ENCODE data around the gene DPEP2. TPM values are rescaled to one million over a fixed set of nuclear protein-coding genes. Genes with fewer than 3 reads are reported as not detected.

The DPEP2 gene
- total and polyA plus RNA-seq, 10 of the 15 experiments (the other 5 are each of a cell fraction or from before 2014, with no cell fraction given) = 0.04 to 4.0 (median 2.1) TPM

DNA sequence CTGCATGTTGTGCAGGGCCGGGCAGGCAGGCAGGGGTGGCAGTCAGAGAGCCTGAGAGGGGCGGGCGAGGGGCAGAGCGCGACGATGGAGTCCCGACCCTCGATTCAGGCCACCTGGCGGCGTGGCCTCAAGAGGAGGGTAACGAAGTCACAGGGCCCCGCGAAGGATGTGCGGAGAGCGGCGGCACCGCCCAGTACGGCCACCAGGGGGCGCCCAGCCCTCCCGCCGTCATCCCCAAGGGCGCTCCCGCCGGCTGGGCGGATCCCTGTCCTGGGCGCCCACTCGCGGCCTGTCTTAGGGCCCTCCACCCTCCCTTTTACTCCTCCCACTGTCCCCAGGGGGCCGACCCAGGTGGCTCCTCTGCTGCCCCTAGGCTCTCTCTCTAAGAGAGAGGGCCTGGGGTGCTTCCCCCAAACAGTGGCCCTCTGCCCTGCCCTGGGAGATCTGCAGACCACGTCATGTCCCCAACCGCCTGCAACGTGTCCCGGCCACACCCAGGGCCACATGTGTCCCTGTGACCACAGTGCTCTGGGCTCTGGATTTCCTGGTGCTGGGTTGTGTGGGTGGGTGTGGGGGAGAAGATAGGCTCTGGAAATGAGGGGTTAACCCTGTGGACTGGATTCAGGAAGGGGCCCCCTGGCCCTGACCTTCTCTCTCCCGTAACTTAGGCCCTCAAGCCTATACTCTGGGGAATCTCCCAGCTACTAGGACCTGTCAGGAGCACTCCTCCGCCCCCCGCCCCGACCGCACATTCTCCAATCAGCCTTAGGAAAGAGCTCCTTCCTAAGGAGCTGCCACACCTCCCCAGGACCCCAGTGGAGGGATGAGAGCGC is 5.9 kb downstream of the DPEP2 start (continued):
- TF ChIP-seq TCF7 (IDR thresholded peaks at IDR 0.05; ENCODE audit: borderline replicate concordance) = no peak
- TF ChIP-seq NFYA (IDR thresholded peaks at IDR 0.05; ENCODE audit: borderline replicate concordance, low read depth, low read length) = no peak
- TF ChIP-seq BACH1 (IDR thresholded peaks at IDR 0.05; ENCODE audit: borderline replicate concordance) = peak; percentile 46; the same call in 1 of the 2 replicates
- TF ChIP-seq RELA (IDR thresholded peaks at IDR 0.05; ENCODE audit: borderline replicate concordance, partially characterized antibody) = no peak
- TF ChIP-seq, protein P1, sequence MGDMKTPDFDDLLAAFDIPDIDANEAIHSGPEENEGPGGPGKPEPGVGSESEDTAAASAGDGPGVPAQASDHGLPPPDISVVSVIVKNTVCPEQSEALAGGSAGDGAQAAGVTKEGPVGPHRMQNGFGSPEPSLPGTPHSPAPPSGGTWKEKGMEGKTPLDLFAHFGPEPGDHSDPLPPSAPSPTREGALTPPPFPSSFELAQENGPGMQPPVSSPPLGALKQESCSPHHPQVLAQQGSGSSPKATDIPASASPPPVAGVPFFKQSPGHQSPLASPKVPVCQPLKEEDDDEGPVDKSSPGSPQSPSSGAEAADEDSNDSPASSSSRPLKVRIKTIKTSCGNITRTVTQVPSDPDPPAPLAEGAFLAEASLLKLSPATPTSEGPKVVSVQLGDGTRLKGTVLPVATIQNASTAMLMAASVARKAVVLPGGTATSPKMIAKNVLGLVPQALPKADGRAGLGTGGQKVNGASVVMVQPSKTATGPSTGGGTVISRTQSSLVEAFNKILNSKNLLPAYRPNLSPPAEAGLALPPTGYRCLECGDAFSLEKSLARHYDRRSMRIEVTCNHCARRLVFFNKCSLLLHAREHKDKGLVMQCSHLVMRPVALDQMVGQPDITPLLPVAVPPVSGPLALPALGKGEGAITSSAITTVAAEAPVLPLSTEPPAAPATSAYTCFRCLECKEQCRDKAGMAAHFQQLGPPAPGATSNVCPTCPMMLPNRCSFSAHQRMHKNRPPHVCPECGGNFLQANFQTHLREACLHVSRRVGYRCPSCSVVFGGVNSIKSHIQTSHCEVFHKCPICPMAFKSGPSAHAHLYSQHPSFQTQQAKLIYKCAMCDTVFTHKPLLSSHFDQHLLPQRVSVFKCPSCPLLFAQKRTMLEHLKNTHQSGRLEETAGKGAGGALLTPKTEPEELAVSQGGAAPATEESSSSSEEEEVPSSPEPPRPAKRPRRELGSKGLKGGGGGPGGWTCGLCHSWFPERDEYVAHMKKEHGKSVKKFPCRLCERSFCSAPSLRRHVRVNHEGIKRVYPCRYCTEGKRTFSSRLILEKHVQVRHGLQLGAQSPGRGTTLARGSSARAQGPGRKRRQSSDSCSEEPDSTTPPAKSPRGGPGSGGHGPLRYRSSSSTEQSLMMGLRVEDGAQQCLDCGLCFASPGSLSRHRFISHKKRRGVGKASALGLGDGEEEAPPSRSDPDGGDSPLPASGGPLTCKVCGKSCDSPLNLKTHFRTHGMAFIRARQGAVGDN (IDR thresholded peaks at IDR 0.05) = peak; percentile 43; the same call in 1 of the 2 replicates
- TF ChIP-seq, protein P2, sequence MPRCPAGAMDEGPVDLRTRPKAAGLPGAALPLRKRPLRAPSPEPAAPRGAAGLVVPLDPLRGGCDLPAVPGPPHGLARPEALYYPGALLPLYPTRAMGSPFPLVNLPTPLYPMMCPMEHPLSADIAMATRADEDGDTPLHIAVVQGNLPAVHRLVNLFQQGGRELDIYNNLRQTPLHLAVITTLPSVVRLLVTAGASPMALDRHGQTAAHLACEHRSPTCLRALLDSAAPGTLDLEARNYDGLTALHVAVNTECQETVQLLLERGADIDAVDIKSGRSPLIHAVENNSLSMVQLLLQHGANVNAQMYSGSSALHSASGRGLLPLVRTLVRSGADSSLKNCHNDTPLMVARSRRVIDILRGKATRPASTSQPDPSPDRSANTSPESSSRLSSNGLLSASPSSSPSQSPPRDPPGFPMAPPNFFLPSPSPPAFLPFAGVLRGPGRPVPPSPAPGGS (IDR thresholded peaks at IDR 0.05; ENCODE audit: borderline replicate concordance, insufficient read depth, low read depth, low read length, poor library complexity, severe bottlenecking) = no peak
- TF ChIP-seq, protein P3, sequence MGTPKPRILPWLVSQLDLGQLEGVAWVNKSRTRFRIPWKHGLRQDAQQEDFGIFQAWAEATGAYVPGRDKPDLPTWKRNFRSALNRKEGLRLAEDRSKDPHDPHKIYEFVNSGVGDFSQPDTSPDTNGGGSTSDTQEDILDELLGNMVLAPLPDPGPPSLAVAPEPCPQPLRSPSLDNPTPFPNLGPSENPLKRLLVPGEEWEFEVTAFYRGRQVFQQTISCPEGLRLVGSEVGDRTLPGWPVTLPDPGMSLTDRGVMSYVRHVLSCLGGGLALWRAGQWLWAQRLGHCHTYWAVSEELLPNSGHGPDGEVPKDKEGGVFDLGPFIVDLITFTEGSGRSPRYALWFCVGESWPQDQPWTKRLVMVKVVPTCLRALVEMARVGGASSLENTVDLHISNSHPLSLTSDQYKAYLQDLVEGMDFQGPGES (IDR thresholded peaks at IDR 0.05) = no peak
- TF ChIP-seq NBN (IDR thresholded peaks at IDR 0.05) = peak; percentile 67; the same call in 1 of the 2 replicates
- TF ChIP-seq MYB (IDR thresholded peaks at IDR 0.05; ENCODE audit: borderline replicate concordance, low read depth, low read length) = no peak
- TF ChIP-seq NRF1 (conservative IDR thresholded peaks at IDR 0.05; ENCODE audit: low read depth, low read length) = no peak
- TF ChIP-seq KLF5 (IDR thresholded peaks at IDR 0.05; ENCODE audit: partially characterized antibody) = peak; percentile 33
- TF ChIP-seq KDM1A (IDR thresholded peaks at IDR 0.05; ENCODE audit: borderline replicate concordance) = no peak
- no peak for TF ChIP-seq SRF (IDR thresholded peaks at IDR 0.05; ENCODE audit: low read depth in 2 of 2, low read length in 2 of 2)
- peak; percentile 28 to 50; a peak in 3 of 4 replicates for TF ChIP-seq BHLHE40 (IDR thresholded peaks at IDR 0.05; ENCODE audit: borderline replicate concordance in 1 of 2, low read depth in 2 of 2, low read length in 1 of 2)
- TF ChIP-seq HDAC6 (IDR thresholded peaks at IDR 0.05; ENCODE audit: unreplicated experiment) = no peak
- no peak for TF ChIP-seq POLR2AphosphoS5 (IDR thresholded peaks at IDR 0.05; ENCODE audit: low read length)
- TF ChIP-seq, protein P4, sequence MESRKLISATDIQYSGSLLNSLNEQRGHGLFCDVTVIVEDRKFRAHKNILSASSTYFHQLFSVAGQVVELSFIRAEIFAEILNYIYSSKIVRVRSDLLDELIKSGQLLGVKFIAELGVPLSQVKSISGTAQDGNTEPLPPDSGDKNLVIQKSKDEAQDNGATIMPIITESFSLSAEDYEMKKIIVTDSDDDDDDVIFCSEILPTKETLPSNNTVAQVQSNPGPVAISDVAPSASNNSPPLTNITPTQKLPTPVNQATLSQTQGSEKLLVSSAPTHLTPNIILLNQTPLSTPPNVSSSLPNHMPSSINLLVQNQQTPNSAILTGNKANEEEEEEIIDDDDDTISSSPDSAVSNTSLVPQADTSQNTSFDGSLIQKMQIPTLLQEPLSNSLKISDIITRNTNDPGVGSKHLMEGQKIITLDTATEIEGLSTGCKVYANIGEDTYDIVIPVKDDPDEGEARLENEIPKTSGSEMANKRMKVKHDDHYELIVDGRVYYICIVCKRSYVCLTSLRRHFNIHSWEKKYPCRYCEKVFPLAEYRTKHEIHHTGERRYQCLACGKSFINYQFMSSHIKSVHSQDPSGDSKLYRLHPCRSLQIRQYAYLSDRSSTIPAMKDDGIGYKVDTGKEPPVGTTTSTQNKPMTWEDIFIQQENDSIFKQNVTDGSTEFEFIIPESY (IDR thresholded peaks at IDR 0.05) = no peak
- TF ChIP-seq ZNF207 (IDR thresholded peaks at IDR 0.05; ENCODE audit: borderline replicate concordance) = peak; percentile 91; the same call in 1 of the 2 replicates
- TF ChIP-seq CHD1 (IDR thresholded peaks at IDR 0.05; ENCODE audit: low read depth, low read length) = no peak
- TF ChIP-seq IRF4 (IDR thresholded peaks at IDR 0.05; ENCODE audit: low read depth, low read length) = 0 out of 2 replicates have a peak, but pooled peaks have one; percentile 29
- TF ChIP-seq, protein P5, sequence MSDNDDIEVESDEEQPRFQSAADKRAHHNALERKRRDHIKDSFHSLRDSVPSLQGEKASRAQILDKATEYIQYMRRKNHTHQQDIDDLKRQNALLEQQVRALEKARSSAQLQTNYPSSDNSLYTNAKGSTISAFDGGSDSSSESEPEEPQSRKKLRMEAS (IDR thresholded peaks at IDR 0.05; ENCODE audit: low read depth, low read length) = peak; percentile 40

All from GM12878 (cell line).